SU-DHL-6 (cell line): ENCODE data around the gene SPRED3.

Source experiments
- H2AFZ ChIP-seq: fragments of 200-600 bp; sonication (generic); 2 replicates; pipeline ENCODE4 v1.6.1; 2014; ENCODE audit warnings: low read depth, mild to moderate bottlenecking, moderate library complexity, mixed read lengths, antibody characterized with exemption, low read length; ENCODE audit not compliant: severe bottlenecking
- H3F3A ChIP-seq: fragments of 200-600 bp; shearing (Covaris generic); 2 replicates; pipeline ENCODE4 v1.6.0; 2016; ENCODE audit warnings: antibody characterized with exemption, mild to moderate bottlenecking; ENCODE audit not compliant: insufficient read depth
- H3K27ac ChIP-seq: fragments of 200-600 bp; sonication (generic); 2 replicates; pipeline ENCODE4 v1.5.1; 2016; ENCODE audit warnings: low read depth, mild to moderate bottlenecking, low read length, moderate library complexity, mixed read lengths
- H3K27me3 ChIP-seq: fragments of 200-600 bp; sonication (generic), shearing (Covaris generic); 2 replicates; pipeline ENCODE4 v1.6.0; 2014; ENCODE audit warnings: mild to moderate bottlenecking, low read length
- H3K36me3 ChIP-seq: fragments of 200-600 bp; sonication (generic); 2 replicates; pipeline ENCODE4 v1.6.1; 2014; ENCODE audit warnings: mild to moderate bottlenecking, low read length, mixed read lengths
- H3K4me2 ChIP-seq: fragments of 300-600, 200-600 bp; shearing (Covaris generic), sonication (generic); 2 replicates; pipeline ENCODE4 v1.6.0; 2014; ENCODE audit warnings: low read length, low read depth, mild to moderate bottlenecking; ENCODE audit not compliant: poor library complexity, severe bottlenecking
- H3K4me3 ChIP-seq: fragments of 200-600 bp; sonication (generic); 2 replicates; pipeline ENCODE4 v1.5.1; 2014; ENCODE audit warnings: antibody characterized with exemption, low read length, mild to moderate bottlenecking, mixed read lengths; ENCODE audit not compliant: insufficient read depth, poor library complexity, severe bottlenecking
- H3K79me2 ChIP-seq: fragments of 200-600 bp; sonication (generic); 2 replicates; pipeline ENCODE4 v1.6.1; 2014; ENCODE audit warnings: mild to moderate bottlenecking, low read length, moderate library complexity; ENCODE audit not compliant: insufficient read depth
- H3K9ac ChIP-seq: fragments of 200-600 bp; sonication (generic); 2 replicates; pipeline ENCODE4 v1.7.0; 2014; ENCODE audit warnings: mild to moderate bottlenecking, low read length
- H3K9me2 ChIP-seq: fragments of 200-600 bp; sonication (generic); replicated peaks from 2 replicates; pipeline ENCODE4 v1.6.1; 2014; ENCODE audit warnings: low read length; ENCODE audit not compliant: insufficient read depth
- H3K9me3 ChIP-seq: fragments of 200-600 bp; sonication (generic); 2 replicates; pipeline ENCODE4 v1.6.1; 2014; ENCODE audit warnings: low read length, mixed read lengths; ENCODE audit not compliant: insufficient read depth
- H4K20me1 ChIP-seq: fragments of 200-600 bp; sonication (generic); 2 replicates; pipeline ENCODE4 v1.6.1; 2014; ENCODE audit warnings: low read depth, mild to moderate bottlenecking, antibody characterized with exemption, low read length, moderate library complexity, mixed read lengths
- CTCF ChIP-seq: fragments of 200-600 bp; sonication (generic); IDR thresholded peaks from one replicate; pipeline ENCODE4 v1.5.1; 2017; ENCODE audit warnings: antibody characterized with exemption, mild to moderate bottlenecking, low read length, moderate library complexity; ENCODE audit not compliant: insufficient read depth, poor library complexity, severe bottlenecking
- EZH2phosphoT487 ChIP-seq: fragments of 200-600 bp; sonication (generic), shearing (Covaris generic); conservative IDR thresholded peaks from 2 replicates; pipeline ENCODE4 v1.6.1; 2018; ENCODE audit warnings: mild to moderate bottlenecking, antibody characterized with exemption, low read length, moderate library complexity, mixed read lengths

Gene SPRED3

GRCh38 chr19:38429055-38429810 lies 40.7 kb downstream of the SPRED3 start:
- Histone ChIP-seq H2AFZ (no peak overlapping the region), H3K9ac (no peak overlapping the region), H3K27ac (no peak overlapping the region), H3K79me2 (no peaks in the 10 kb centered on the region), H3K36me3 (no peaks in the 10 kb centered on the region), H3K4me3 (no peak overlapping the region), H3K9me2 (no peaks in the 10 kb centered on the region), H3K4me2 (no peak overlapping the region), H3F3A (no peaks in the 10 kb centered on the region), H3K27me3 (no peaks in the 10 kb centered on the region), H4K20me1 (no peaks in the 10 kb centered on the region), H3K9me3 (no peaks in the 10 kb centered on the region)
- TF ChIP-seq EZH2phosphoT487, result no peak
- TF ChIP-seq CTCF, result no peak

DNA sequence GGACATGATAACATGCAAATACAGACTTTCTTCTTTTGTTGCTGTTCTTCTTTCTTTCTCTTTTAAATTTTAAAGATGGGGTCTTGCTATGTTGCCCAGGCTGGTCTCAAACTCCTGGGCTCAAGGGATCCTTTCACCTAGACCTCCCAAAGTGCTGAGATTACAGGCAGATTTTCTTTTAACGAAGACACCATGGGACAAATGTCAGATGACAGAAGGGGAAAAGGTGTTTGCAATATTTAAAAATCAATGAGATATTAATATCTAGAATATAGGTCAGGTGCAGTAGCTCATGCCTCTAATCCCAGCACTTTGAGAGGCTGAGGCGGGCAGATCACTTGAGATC lies 41.3 kb downstream of the SPRED3 start:
- no peak overlapping the region for H3K4me3 ChIP-seq
- no peak overlapping the region for H3K4me2 ChIP-seq
- no peaks in the 10 kb centered on the region for H3K36me3 ChIP-seq
- H3K9me2 ChIP-seq, result no peaks in the 10 kb centered on the region
- no peak overlapping the region for H2AFZ ChIP-seq
- no peak overlapping the region for H3K9ac ChIP-seq
- TF ChIP-seq EZH2phosphoT487 (no peak), CTCF (no peak)
- no peaks in the 10 kb centered on the region for H3F3A ChIP-seq
- H3K27ac ChIP-seq, result no peak overlapping the region
- H3K9me3 ChIP-seq, result no peaks in the 10 kb centered on the region
- H3K27me3 ChIP-seq, result no peaks in the 10 kb centered on the region
- no peaks in the 10 kb centered on the region for H4K20me1 ChIP-seq
- H3K79me2 ChIP-seq, result no peaks in the 10 kb centered on the region

DNA sequence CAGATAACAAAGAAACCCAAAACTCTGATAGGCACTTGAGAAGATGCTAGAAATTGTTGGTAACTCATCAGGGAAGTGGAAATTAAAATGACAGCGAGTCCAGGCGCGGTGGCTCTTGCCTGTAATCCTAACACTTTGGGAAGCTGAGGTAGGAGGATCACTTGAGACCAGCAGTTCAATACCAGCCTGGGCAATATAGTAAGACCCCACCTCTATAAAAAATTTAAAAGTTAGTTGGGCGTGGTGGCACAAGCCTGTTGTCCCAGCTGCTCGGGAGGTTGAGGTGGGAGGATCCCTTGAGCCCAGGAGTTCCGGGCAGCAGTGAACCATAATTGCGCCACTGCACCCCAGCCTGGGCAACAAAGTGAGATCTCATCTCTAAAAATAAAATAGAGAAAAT lies 42.4 kb downstream of the SPRED3 start:
- no peak overlapping the region for H3K9ac ChIP-seq
- H2AFZ ChIP-seq, result no peak overlapping the region
- H3K79me2 ChIP-seq, result no peaks in the 10 kb centered on the region
- H3K36me3 ChIP-seq, result no peaks in the 10 kb centered on the region
- H3K9me3 ChIP-seq, result no peaks in the 10 kb centered on the region
- no peak overlapping the region for H3K4me2 ChIP-seq
- H3K9me2 ChIP-seq, result no peaks in the 10 kb centered on the region
- no peaks in the 10 kb centered on the region for H3K27me3 ChIP-seq
- no peak overlapping the region for H3K4me3 ChIP-seq
- no peak for TF ChIP-seq EZH2phosphoT487
- TF ChIP-seq CTCF, result no peak
- no peaks in the 10 kb centered on the region for H3F3A ChIP-seq
- H4K20me1 ChIP-seq, result no peaks in the 10 kb centered on the region
- H3K27ac ChIP-seq, result no peak overlapping the region
